NCI-H2107 treated with DMSO at 0.1 percent for 48 hours (cell line): Measurements from ENCODE around the gene KRTAP10-8.
"Not testable (repeated sequence)": the region's sequence is repeated elsewhere in the genome, so short reads cannot be mapped to it uniquely, and the experiment has no call there.

Source experiments
- DNase-seq: peaks from one replicate; lab custom pipeline; 2025; ENCODE audit not compliant: unreplicated experiment; lab: John Stamatoyannopoulos, UW

The KRTAP10-8 gene

GRCh38 chr21:44579056-44579832, 32.6 kb upstream of the KRTAP10-8 start:
- no peak for DNase-seq

- no peak for DNase-seq
Observed at GRCh38 chr21:44579833-44580144, 32.1 kb upstream of the KRTAP10-8 start.

- DNase-seq = not testable (repeated sequence)
Observed at GRCh38 chr21:44580231-44580821, 31.6 kb upstream of the KRTAP10-8 start, which contains the start of gene KRTAP10-5. TSS of gene KRTAP10-5 (minus strand) at chr21:44580604. CDS start at chr21:44580578, 26 bp downstream.

- no peak for DNase-seq
Observed at GRCh38 chr21:44581158-44581557, 30.7 kb upstream of the KRTAP10-8 start.

GRCh38 chr21:44582055-44582454, 29.8 kb upstream of the KRTAP10-8 start:
- no peak for DNase-seq

GRCh38 chr21:44583089-44583799, 28.6 kb upstream of the KRTAP10-8 start:
- no peak for DNase-seq

GRCh38 chr21:44583800-44584147, 28.1 kb upstream of the KRTAP10-8 start:
- no peak for DNase-seq

- DNase-seq = no peak
Observed at GRCh38 chr21:44585892-44586291, 26.0 kb upstream of the KRTAP10-8 start.

- DNase-seq = no peak
Observed at GRCh38 chr21:44589094-44589493, 22.8 kb upstream of the KRTAP10-8 start.

GRCh38 chr21:44589586-44590305, 22.1 kb upstream of the KRTAP10-8 start:
- DNase-seq = no peak

- no peak for DNase-seq
Observed at GRCh38 chr21:44590311-44590721, 21.6 kb upstream of the KRTAP10-8 start.

GRCh38 chr21:44590897-44591800, 20.7 kb upstream of the KRTAP10-8 start:
- DNase-seq = not testable (repeated sequence)

GRCh38 chr21:44591801-44592130, 20.1 kb upstream of the KRTAP10-8 start:
- not testable (repeated sequence) for DNase-seq

- no peak for DNase-seq
Observed at GRCh38 chr21:44592446-44593311, 19.2 kb upstream of the KRTAP10-8 start, which contains the start of gene KRTAP10-6. TSS of gene KRTAP10-6 (minus strand) at chr21:44592505. CDS start at chr21:44592484, 21 bp downstream.

GRCh38 chr21:44593598-44594405, 18.1 kb upstream of the KRTAP10-8 start:
- DNase-seq = no peak

GRCh38 chr21:44594406-44594916, 17.4 kb upstream of the KRTAP10-8 start:
- DNase-seq = no peak

GRCh38 chr21:44595524-44595923, 16.4 kb upstream of the KRTAP10-8 start:
- no peak for DNase-seq

- DNase-seq = no peak
Observed at GRCh38 chr21:44596068-44596725, 15.7 kb upstream of the KRTAP10-8 start.
